NCI-H128 (cell line): Measurements from ENCODE around the gene MAST3.
"Not testable (repeated sequence)": the region's sequence is repeated elsewhere in the genome, so short reads cannot be mapped to it uniquely, and the experiment has no call there.

Experiments
- DNase-seq: peaks from one replicate; lab custom pipeline; 2025; ENCODE audit not compliant: unreplicated experiment; lab: John Stamatoyannopoulos, UW

MAST3 gene

DNA sequence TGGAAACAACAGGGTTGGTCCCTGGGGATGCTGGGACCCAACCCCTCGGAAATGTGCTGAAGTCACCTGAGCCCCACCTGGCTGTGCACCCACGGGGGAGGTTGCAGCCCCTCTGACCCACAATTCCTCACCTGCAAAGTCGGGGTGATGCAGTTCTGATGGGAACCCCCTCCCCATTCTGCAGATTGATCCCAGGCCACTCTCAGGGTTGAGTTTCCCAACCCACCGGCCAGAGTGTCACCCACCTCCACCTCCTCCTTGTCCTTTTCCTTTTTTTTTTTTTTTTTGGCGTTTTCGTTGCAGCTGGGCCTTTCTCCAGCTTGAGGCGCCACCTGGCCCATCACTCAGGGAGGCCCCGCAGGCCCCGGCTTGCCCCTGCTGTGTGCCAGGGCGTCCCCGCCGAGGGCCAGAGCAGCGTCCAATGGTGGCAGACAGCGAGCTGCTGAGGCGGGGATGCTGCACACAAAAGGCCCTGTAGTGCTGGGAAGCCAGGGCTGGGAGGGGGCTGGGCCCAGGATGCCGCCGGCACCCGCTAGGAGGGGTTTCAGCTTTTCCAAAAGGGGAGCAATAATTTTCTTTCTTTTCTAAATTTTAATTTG is 60.0 kb downstream of the MAST3 start:
- peak; percentile 52 for DNase-seq

- DNase-seq, result no peak
Observed at GRCh38 chr19:18158467-18158866, 60.9 kb downstream of the MAST3 start.

DNA sequence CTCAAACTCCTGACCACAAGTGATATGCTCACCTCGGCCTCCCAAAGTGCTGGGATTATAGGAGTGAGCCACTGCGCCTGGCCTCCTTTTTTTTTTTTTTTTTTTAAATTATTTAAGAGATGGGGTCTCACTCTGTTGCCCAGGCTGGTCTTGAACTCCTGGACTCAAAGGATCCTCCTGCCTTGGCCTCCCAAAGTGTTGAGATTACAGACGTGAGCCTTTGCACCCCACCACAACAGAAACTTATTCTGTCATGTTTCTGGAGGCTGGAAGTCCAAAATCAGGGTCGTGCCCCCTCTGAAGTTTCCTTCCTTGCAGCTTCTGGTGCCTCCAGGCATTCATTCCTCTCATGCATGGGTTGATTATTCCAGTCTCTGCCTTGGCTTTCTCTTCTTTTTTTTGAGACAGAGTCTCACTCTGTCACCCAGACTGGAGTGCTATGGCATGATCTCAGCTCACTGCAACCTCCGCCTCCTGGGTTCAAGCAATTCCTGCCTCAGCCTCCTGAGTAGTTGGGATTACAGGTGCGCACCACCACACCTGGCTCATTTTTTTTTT is 61.6 kb downstream of the MAST3 start:
- DNase-seq, result not testable (repeated sequence)

DNA sequence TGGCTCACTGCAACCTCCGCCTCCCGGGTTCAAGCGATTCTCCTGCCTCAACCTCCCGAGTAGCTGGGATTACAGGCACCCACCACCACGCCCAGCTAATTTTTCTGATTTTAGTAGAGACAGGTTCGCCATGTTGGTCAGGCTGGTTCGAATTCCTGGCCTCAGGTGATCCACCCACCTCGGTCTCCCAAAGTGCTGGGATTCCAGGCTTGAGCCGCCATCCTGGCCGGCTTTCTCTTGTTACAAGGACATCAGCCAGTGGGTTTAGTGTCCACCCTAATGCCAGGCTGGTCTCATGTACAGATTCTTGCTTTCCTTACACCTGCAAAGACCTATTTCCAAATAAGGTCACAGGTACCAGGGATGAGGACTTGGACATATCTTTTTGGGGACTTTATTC is 62.2 kb downstream of the MAST3 start:
- DNase-seq, result no peak

DNA sequence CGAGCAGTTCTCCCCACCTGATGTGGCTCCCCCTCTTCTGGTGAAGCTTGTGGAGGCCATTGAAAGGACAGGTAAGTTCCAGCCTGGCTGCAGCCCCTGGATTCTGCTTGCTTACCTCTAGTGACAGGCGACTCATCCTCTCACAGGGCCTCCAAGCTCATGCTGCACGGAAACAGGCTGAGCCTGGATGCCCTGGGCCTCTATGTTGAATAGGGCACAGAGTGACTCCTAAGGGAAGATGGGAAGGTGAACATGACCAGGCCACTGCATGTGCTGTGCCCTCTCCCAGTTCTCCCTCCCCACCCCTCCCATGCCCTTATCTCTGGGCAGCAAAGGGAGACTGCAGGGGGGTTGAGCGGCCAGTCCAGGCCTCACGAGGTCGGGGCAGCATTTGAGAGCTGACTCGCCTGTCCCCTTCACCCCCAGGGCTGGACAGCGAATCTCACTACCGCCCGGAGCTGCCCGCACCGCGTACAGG is 63.0 kb downstream of the MAST3 start:
- no peak for DNase-seq

DNA sequence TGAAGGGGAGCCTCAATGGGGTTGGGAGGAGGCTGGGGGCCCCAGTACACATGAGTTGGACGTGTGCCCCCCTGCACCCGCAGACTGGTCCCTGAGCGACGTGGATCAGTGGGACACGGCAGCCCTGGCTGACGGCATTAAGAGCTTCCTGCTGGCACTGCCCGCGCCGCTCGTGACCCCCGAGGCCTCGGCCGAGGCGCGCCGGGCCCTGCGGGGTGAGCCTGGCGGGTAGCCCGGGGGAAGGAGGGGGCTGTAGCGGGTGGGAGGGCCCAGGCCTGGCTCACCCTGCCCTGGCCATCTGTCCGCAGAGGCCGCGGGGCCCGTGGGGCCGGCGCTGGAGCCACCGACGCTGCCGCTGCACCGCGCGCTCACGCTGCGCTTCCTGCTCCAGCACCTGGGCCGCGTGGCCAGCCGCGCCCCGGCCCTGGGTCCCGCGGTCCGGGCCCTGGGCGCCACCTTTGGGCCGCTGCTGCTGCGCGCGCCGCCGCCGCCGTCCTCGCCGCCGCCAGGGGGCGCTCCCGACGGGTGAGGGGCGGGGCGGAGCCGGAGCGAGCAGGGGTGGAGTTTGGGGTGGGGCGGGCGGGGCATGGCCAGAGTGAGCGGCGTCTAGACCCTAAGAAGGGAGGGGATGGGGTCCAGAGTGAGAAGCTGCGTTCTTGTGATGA is 63.5 kb downstream of the MAST3 start:
- DNase-seq, result no peak

GRCh38 chr19:18161636-18162002 is 64.0 kb downstream of the MAST3 start:
- no peak for DNase-seq

DNA sequence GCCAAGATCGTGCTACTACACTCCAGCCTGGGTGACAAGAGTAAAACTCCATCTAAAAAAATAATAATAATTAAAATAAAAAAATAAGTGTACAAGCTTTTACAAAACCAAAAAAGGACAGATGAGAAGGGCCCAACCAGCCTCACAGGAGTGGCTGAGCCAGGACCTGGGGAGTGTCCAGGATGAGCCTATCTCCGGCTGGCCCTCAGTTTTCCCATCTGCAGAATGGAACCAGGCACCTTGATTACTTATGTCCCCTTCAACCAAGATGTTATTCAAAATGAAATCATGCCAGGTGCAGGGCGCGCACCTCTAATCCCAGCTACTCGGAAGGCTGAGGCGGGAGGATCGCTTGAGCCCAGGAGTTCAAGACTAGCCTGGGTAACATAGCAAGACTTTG is 66.5 kb downstream of the MAST3 start:
- no peak for DNase-seq

DNA sequence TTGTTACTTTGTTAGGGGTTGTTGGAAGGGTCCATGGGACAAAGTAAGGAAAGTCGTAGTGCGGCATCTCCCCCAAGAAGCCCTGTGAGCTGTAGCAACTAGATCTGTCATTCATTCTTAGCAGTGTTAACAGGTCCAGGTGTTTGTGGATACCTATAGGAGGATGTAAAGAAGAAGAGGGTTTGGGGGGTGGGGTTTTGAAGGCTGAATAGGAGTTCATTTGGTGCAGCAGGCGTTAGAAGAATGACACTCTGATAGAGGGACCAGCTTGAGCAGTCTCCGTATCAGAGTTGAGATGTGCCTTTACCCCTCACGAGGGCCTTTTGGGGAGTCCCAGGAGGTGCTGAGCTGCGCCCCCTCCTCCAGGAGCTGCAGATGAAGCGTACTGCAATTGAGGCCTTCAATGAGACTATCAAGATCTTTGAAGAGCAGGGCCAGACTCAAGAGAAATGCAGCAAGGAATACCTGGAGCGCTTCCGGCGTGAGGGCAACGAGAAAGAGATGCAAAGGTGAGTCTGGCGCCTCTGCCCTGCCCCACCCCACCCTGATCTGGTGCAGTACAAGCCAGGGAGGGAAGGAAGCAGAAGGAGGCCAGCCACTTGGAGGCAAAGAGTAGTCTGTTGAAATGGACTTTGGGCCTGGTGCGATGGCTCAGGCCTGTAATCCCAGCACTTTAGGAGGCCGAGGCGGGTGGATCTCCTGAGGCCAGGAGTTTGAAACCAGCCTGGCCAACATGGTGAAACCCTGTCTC is 68.4 kb downstream of the MAST3 start:
- no peak for DNase-seq

DNA sequence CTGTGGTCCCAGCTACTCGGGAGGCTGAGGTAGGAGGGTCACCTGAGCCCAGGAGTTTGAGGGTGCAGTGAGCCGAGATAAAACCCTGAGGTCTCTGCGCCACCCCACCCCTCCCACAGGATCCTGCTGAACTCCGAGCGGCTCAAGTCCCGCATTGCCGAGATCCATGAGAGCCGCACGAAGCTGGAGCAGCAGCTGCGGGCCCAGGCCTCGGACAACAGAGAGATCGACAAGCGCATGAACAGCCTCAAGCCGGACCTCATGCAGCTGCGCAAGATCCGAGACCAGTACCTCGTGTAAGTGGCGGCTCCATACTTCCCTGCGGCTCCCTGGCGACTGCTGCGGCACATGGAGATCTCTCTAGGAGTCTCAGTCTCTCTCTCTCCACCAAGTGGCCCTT is 69.4 kb downstream of the MAST3 start:
- DNase-seq, result no peak

GRCh38 chr19:18167975-18168645 is 70.5 kb downstream of the MAST3 start:
- no peak for DNase-seq

DNA sequence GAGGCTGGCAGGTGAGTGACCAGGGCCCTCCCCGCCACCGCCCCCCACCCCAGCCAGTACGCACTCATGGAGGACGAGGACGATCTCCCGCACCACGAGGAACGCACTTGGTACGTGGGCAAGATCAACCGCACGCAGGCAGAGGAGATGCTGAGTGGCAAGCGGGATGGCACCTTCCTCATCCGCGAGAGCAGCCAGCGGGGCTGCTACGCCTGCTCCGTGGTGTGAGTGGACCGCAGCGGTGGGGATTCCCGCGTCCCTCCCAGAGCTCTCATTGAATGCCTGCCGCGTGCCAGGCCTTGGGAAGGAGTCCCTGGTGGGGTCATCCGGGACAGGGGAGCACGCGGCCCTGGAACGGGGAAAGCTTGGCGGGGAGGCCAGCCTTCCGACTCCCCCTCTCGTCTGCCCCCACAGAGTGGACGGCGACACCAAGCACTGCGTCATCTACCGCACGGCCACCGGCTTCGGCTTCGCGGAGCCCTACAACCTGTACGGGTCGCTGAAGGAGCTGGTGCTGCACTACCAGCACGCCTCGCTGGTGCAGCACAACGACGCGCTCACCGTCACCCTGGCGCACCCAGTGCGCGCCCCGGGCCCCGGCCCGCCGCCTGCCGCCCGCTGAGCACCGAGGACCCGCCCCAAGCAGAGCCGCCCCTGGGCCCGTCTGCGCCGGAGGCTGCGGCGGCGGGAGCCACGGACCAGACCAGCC is 71.2 kb downstream of the MAST3 start:
- no peak for DNase-seq

DNA sequence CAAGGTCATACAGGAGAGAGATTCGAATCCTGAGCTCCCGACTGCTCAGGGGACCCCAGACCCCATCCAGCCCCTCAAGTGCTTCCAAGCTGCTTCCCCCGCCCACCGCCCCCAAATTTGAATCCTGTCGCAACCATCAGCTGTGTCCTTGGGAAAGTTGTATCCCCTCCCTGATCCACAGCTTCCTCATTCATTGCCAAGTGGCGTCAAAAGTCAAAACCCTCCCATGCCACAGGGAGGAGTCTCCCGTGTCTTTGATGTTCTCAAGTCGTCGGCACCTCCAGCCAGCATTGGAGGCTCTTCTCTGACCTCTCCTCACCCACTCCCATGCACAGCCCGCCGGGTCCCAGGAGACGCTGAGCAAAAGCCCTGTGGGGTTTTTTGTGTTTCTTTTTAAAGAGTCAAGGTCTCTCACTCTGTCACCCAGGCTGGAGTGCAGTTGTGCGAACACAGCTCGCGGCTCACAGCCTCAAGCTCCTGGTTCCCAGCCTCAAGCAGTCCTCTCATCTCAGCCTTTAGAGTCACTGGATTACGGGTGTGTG is 73.2 kb downstream of the MAST3 start:
- no peak for DNase-seq

DNA sequence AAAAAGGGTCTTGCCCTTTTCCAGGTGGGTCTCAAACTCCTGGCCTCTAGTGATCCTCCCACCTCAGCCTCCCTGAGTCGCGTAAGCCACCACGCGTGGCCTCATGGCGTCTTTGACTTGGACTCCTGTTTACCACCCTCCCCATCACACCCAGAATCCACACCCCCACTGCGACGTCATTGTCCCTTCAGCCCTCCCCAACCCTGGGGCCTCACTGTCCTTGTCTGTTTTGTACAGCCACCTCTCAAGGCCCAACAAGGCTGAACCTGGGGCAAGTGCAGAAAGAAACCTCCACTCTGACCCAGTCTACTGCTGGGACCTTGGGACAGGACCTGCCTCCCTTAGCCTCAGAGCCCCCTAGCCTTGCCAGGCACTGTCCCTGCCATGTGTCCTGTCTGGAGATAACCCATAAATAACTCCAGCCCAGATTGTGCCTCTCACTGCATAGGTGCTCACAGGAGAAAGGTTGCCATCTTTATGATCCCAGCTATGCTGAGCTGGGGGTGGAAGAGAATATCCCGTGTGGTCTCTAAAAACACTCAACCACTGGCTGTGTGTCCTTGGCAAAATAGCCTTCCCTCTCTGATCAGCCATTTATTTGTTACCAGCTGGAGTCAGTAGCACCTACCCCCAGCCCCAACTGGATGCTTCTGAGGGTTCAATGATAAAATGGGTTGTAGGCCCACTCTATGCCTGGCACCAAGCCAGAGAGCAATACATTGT is 74.2 kb downstream of the MAST3 start:
- no peak for DNase-seq

DNA sequence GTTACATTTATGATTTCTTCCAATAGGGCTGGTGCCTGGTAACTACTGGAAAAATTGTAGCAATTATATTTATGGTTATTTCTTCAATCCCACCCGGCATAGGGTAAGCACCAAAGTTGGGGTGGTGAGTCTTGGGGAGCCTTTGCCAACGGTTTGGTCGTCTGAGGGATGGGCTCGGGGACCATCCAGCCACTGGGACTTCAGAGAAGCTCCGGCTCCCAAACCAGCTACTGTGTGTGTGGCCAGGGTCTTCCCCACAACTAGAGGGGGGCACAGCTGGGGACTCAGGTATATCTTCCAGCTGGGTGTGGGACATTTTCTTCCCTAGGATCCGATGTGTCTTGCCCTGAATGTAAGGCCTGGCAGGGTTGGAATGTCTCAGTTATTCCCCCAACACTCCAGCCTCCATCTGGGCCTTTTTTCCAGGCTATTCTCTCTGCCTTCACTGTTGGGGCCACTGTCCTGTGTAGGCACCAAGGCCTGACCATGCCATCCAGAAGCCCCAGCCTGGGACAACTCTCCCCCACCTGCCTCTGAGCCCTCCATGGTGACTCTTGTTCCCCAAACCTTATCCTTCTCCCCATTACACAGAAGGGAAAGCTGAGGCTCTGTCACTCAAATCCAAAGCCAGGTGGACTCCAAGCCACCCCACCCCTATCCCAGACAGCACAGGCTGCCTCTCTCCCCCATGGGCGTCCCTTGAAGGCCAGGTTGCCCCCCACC is 74.9 kb downstream of the MAST3 start:
- DNase-seq, result no peak

DNA sequence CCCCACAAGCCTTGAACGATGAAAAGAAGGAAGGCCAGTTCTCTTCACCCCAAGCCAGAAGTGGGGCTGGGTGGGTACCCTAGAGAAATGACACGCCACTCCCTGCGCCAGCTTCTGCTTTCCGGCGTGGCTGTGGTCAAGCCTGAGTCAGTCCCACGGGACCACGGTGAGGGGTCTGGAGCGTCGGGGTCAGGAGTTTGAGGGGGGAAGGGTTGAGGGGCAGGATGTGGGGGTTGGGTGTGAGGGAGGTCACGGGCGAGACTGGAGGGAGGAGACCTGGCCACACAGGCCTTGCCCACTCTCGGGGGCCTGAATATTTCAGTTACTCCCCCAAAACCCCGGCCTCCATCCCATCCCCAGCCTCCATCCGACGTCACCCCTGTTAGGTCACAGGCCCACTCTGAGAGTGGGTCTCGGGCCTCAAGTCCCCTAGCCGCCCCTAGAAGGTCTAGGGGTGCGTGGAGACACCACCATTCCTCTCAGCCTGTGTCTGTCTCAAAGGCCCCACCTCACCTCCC is 75.5 kb downstream of the MAST3 start:
- no peak for DNase-seq

GRCh38 chr19:18173572-18174288 is 76.2 kb downstream of the MAST3 start, which contains the start of gene IFI30:
IFI30 (plus strand) TSS chr19:18173813; CDS start chr19:18173842, 29 bp downstream.
- peak; percentile 56 for DNase-seq

DNA sequence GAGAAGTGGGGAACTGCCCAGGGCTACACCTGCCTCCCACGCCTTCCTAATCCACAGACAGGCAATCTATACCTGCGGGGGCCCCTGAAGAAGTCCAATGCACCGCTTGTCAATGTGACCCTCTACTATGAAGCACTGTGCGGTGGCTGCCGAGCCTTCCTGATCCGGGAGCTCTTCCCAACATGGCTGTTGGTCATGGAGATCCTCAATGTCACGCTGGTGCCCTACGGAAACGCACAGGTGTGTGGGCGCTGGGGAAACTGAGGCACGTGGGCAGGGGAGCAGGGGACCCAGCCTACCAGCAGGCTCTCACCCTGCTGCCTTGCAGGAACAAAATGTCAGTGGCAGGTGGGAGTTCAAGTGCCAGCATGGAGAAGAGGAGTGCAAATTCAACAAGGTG is 77.4 kb downstream of the MAST3 start:
- no peak for DNase-seq
